H1 (cell line): Measurements from ENCODE around the gene HSPA1B. TPM values are rescaled to one million over a fixed set of nuclear protein-coding genes. Genes with fewer than 3 reads are reported as not detected.

ENCODE experiments used
- CTCF ChIA-PET: fragments of 300-600 bp; sonication (Branson Sonifier 250); formaldehyde crosslinking; loops from one replicate; lab custom pipeline; 2021; ENCODE audit not compliant: partially characterized antibody; lab: Charles Lee
- POLR2A ChIA-PET: fragments of 300-600 bp; sonication (Branson Sonifier 250); formaldehyde crosslinking; loops from one replicate; lab custom pipeline; 2021; ENCODE audit warnings: inconsistent platforms; ENCODE audit not compliant: partially characterized antibody; lab: Charles Lee
- DNase-seq, 2 experiments: peaks; one replicate each; pipeline versions ENCODE4 v3.0.0 to v3.0.0-alpha.2; 2010 to 2022; ENCODE audit warnings: low spot score in 2 of 2, low read depth in 1 of 2, mixed read lengths in 1 of 2
- FAIRE-seq: peaks from 2 replicates; lab custom pipeline; 2011; peaks lifted over from hg19 to GRCh38; lab: Jason Lieb, UNC
- H2AFZ ChIP-seq: 2 replicates; pipeline ENCODE4 v1.8.1; 2012; ENCODE audit warnings: low read length, inconsistent platforms
- H2AK5ac ChIP-seq: 2 replicates; pipeline ENCODE4 v1.6.1; 2013; ENCODE audit warnings: low read depth, low read length
- H2BK120ac ChIP-seq: replicated peaks from 2 replicates; pipeline ENCODE3; 2013; ENCODE audit warnings: low read depth, low read length, inconsistent platforms
- H2BK12ac ChIP-seq: 2 replicates; pipeline ENCODE4 v1.6.1; 2013; ENCODE audit warnings: low read depth, low read length
- H2BK15ac ChIP-seq: 2 replicates; pipeline ENCODE4 v1.6.1; 2013; ENCODE audit warnings: low read length
- H2BK20ac ChIP-seq: 2 replicates; pipeline ENCODE4 v1.6.1; 2013; ENCODE audit warnings: low read length
- H2BK5ac ChIP-seq: 2 replicates; pipeline ENCODE4 v1.6.1; 2013; ENCODE audit warnings: low read depth, low read length
- H3K14ac ChIP-seq: 2 replicates; pipeline ENCODE4 v1.6.1; 2013; ENCODE audit warnings: inconsistent platforms; ENCODE audit not compliant: insufficient read length
- H3K18ac ChIP-seq: 2 replicates; pipeline ENCODE4 v1.6.1; 2013; ENCODE audit warnings: low read length; ENCODE audit errors: extremely low read depth
- H3K23ac ChIP-seq: 2 replicates; pipeline ENCODE4 v1.6.1; 2013; ENCODE audit warnings: inconsistent platforms; ENCODE audit not compliant: insufficient read length
- H3K23me2 ChIP-seq: 2 replicates; pipeline ENCODE4 v1.6.1; 2013; ENCODE audit warnings: low read depth, low read length
- H3K27ac ChIP-seq: 2 replicates; pipeline ENCODE4 v1.6.1; 2011; ENCODE audit warnings: low read depth, low read length, inconsistent platforms
- H3K27me3 ChIP-seq, 4 experiments: replicated peaks in 1 of 4; 1 replicate in 1 of 4; 2 replicates in 3 of 4; pipeline versions ENCODE4 v1.6.1 to v1.8.1; 2011 to 2013; ENCODE audit warnings: low read length in 3 of 4, mild to moderate bottlenecking in 3 of 4, inconsistent platforms in 2 of 4, mixed read lengths in 2 of 4, moderate library complexity in 1 of 4; ENCODE audit not compliant: control insufficient read depth in 3 of 4, insufficient read depth in 3 of 4; ENCODE audit errors: extremely low read depth in 1 of 4
- H3K36me3 ChIP-seq, 4 experiments: 2 replicates each; pipeline versions ENCODE4 v1.6.1 to v1.8.1; 2011 to 2013; ENCODE audit warnings: mild to moderate bottlenecking in 4 of 4, low read length in 3 of 4, moderate library complexity in 2 of 4, control low read depth in 1 of 4, inconsistent platforms in 1 of 4; ENCODE audit not compliant: insufficient read depth in 4 of 4, control insufficient read depth in 2 of 4
- H3K4ac ChIP-seq: replicated peaks from 2 replicates; pipeline ENCODE3; 2013; ENCODE audit warnings: low read length, low read depth, mixed read lengths, inconsistent platforms; ENCODE audit not compliant: insufficient read length
- H3K4me1 ChIP-seq, 4 experiments: replicated peaks in 1 of 4; 1 replicate in 1 of 4; 2 replicates in 3 of 4; pipeline versions ENCODE4 v1.6.1 to v1.8.1; 2011 to 2013; ENCODE audit warnings: low read length in 3 of 4, inconsistent platforms in 2 of 4, mixed read lengths in 1 of 4; ENCODE audit not compliant: insufficient read depth in 4 of 4, control insufficient read depth in 3 of 4
- H3K4me2 ChIP-seq, 2 experiments: 2 replicates each; pipeline versions ENCODE4 v1.6.1 to v1.8.1; 2011 to 2013; ENCODE audit warnings: low read depth in 2 of 2, low read length in 2 of 2, control low read depth in 1 of 2, inconsistent platforms in 1 of 2, mild to moderate bottlenecking in 1 of 2; ENCODE audit not compliant: insufficient read depth in 1 of 2
- H3K4me3 ChIP-seq, 4 experiments: fragments of 200-600, 300-600 bp in 1 of 4; sonication (generic), shearing (Covaris generic), sonication (Bioruptor Twin) in 1 of 4; 2 replicates each; pipeline versions ENCODE4 v1.5.1 to v1.8.1; 2011 to 2016; ENCODE audit warnings: low read length in 4 of 4, low read depth in 3 of 4, control low read depth in 2 of 4, inconsistent platforms in 2 of 4, mild to moderate bottlenecking in 2 of 4, mixed read lengths in 1 of 4, moderate library complexity in 1 of 4; ENCODE audit not compliant: insufficient read depth in 2 of 4; ENCODE audit errors: extremely low read depth in 1 of 4
- H3K56ac ChIP-seq: replicated peaks from 2 replicates; pipeline ENCODE3; 2013; ENCODE audit warnings: low read depth, mild to moderate bottlenecking, mixed read lengths, low read length, inconsistent platforms; ENCODE audit not compliant: insufficient read length
- H3K79me1 ChIP-seq: 2 replicates; pipeline ENCODE4 v1.6.1; 2013; ENCODE audit warnings: low read depth, low read length, control low read depth
- H3K79me2 ChIP-seq, 2 experiments: 2 replicates each; pipeline versions ENCODE4 v1.6.1 to v1.8.1; 2012 to 2013; ENCODE audit warnings: low read length in 2 of 2, mild to moderate bottlenecking in 2 of 2, inconsistent platforms in 1 of 2; ENCODE audit not compliant: insufficient read depth in 2 of 2, control insufficient read depth in 1 of 2
- H3K9ac ChIP-seq, 4 experiments: replicated peaks in 1 of 4; 1 replicate in 1 of 4; 2 replicates in 3 of 4; pipeline versions ENCODE4 v1.6.1 to v1.8.1; 2011 to 2013; ENCODE audit warnings: low read depth in 3 of 4, low read length in 3 of 4, control low read depth in 2 of 4, mild to moderate bottlenecking in 2 of 4, moderate library complexity in 2 of 4, inconsistent platforms in 1 of 4; ENCODE audit errors: extremely low read depth in 1 of 4
- H3K9me3 ChIP-seq, 2 experiments: 2 replicates each; pipeline versions ENCODE4 v1.6.1 to v1.8.1; 2012 to 2013; ENCODE audit warnings: mild to moderate bottlenecking in 2 of 2, moderate library complexity in 2 of 2, control low read depth in 1 of 2, inconsistent platforms in 1 of 2, low read depth in 1 of 2, low read length in 1 of 2, mixed read lengths in 1 of 2; ENCODE audit not compliant: insufficient read depth in 2 of 2
- H4K20me1 ChIP-seq, 2 experiments: replicated peaks in 1 of 2; 2 replicates each; pipeline versions ENCODE3 to v1.8.1; 2011 to 2013; ENCODE audit warnings: inconsistent platforms in 2 of 2, low read length in 2 of 2, mild to moderate bottlenecking in 1 of 2; ENCODE audit not compliant: insufficient read depth in 2 of 2, control insufficient read depth in 1 of 2
- H4K5ac ChIP-seq: 2 replicates; pipeline ENCODE4 v1.6.1; 2013; ENCODE audit warnings: low read length, low read depth, mixed read lengths, inconsistent platforms; ENCODE audit not compliant: insufficient read length
- H4K8ac ChIP-seq: 2 replicates; pipeline ENCODE4 v1.8.0; 2013; ENCODE audit warnings: mild to moderate bottlenecking, moderate library complexity, low read length, inconsistent platforms; ENCODE audit not compliant: insufficient read depth; ENCODE audit errors: extremely low read depth
- H4K91ac ChIP-seq: replicated peaks from 2 replicates; pipeline ENCODE3; 2013; ENCODE audit warnings: low read length, mixed read lengths, inconsistent platforms; ENCODE audit not compliant: insufficient read length
- CTCF ChIP-seq, 3 experiments: IDR thresholded peaks; 1 replicate in 2 of 3; 2 replicates in 1 of 3; pipeline versions ENCODE4 v1.5.1 to v1.6.1; 2011; ENCODE audit warnings: low read length in 3 of 3, mild to moderate bottlenecking in 3 of 3, inconsistent platforms in 2 of 3, low read depth in 1 of 3, moderate library complexity in 1 of 3; ENCODE audit not compliant: insufficient read depth in 1 of 3; ENCODE audit errors: control extremely low read depth in 1 of 3
- POLR2AphosphoS5 ChIP-seq: IDR thresholded peaks from 2 replicates; pipeline ENCODE4 v1.6.1; 2011; ENCODE audit warnings: low read depth, low read length
- SP4 ChIP-seq: IDR thresholded peaks from 2 replicates; pipeline ENCODE4 v1.6.1; 2012; ENCODE audit warnings: low read length, inconsistent platforms
- WGBS, 2 experiments: shearing (Covaris generic) in 1 of 2; methylation state at CpG; one replicate each; pipeline versions ENCODE4 v1.1.6 to v1.1.7; 2013 to 2015; ENCODE audit warnings: low lambda C conversion rate in 2 of 2, mixed read lengths in 2 of 2, inconsistent platforms in 1 of 2, low coverage in 1 of 2, missing lambda C conversion rate in 1 of 2; ENCODE audit not compliant: insufficient replicate concordance in 2 of 2, insufficient coverage in 1 of 2, insufficient read length in 1 of 2; ENCODE audit errors: extremely low coverage in 1 of 2, missing lambda C conversion rate in 1 of 2; 5-methylcytosine and 5-hydroxymethylcytosine counted together
- polyA plus RNA-seq, 7 experiments: library from polyadenylated mRNA; depleted of rRNA in 3 of 7; stranded (reverse) in 5 of 7; unstranded in 2 of 7; fragments of >200 nt in 5 of 7; fragments of 200-250 nt in 2 of 7; gene quantifications; 1 replicate in 5 of 7; 2 replicates in 1 of 7; 4 replicates in 1 of 7; pipeline versions ENCODE4 v1.2.1 to v1.2.3, GENCODE V29; 2011 to 2013; ENCODE audit warnings: missing spikeins in 2 of 7, mixed read lengths in 2 of 7
- total RNA-seq: library from RNA; stranded (reverse); fragmentation: NEBNext Ultra II Directional; extraction: Animal tissue kit (Norgen Biotek cat#: 25700); gene quantifications from 2 replicates; pipeline ENCODE4 v1.2.1, GENCODE V29; 2021

HSPA1B gene
- total and polyA plus RNA-seq, 2 of the 8 experiments (the other 6 are each of a cell fraction or from before 2014, with no cell fraction given), result 36.6 to 76.6 TPM

GRCh38 chr6:31864818-31865204 lies 37.3 kb downstream of the HSPA1B start:
- peak overlapping the region; percentile 76 to 89; a peak in 1 of 4 replicates for H3K4me2 ChIP-seq

More at GRCh38 chr6:31864818-31865204, 37.3 kb downstream of the HSPA1B start:
- H4K20me1 ChIP-seq, result no peaks in the 10 kb centered on the region
- H3K4ac ChIP-seq, result peak overlapping the region; percentile 19
- H3K23me2 ChIP-seq, result peaks cover 8% of the 10 kb centered on the region; the same call in 1 of the 2 replicates
- no peak overlapping the region; a peak in 1 of 7 replicates for H3K9ac ChIP-seq
- H3K56ac ChIP-seq, result no peak overlapping the region
- H2AK5ac ChIP-seq, result peak overlapping the region; percentile 76; the same call in 1 of the 2 replicates
- H3K79me2 ChIP-seq, result no peaks in the 10 kb centered on the region
- no peak overlapping the region for H4K91ac ChIP-seq
- H4K8ac ChIP-seq, result no peak overlapping the region
- H2BK12ac ChIP-seq, result peak overlapping the region; percentile 68; the same call in 1 of the 2 replicates
- no peak overlapping the region for H4K5ac ChIP-seq
- no peak overlapping the region for H3K23ac ChIP-seq
- 89% methylated on average over 6 of the region's 8 CpGs; no CpG with 5 or more reads in 1 of the 2 experiments for WGBS, 2 experiments
- H2BK120ac ChIP-seq, result no peak overlapping the region
- H2BK5ac ChIP-seq, result no peak overlapping the region
- peaks cover 0 to 12% (median 1%) of the 10 kb centered on the region in 4 experiments; a peak in 5 of 7 replicates for H3K4me1 ChIP-seq
- H3K9me3 ChIP-seq, result no peaks in the 10 kb centered on the region
- H3K27me3 ChIP-seq, result 0 out of 7 replicates have a peak, but pooled peaks cover 0 to 3% (median 0%) of the 10 kb centered on the region in 4 experiments
- FAIRE-seq (no peak), DNase-seq (no peak)
- H3K27ac ChIP-seq, result no peak overlapping the region
- no peak overlapping the region for H2BK15ac ChIP-seq
- H2BK20ac ChIP-seq, result no peak overlapping the region
- CTCF ChIA-PET, result interaction anchor here (0.6 to 2.3 kb wide), 5 partner anchors 10 to 95 kb away, joined by 3 to 13 read pairs (median 4); no protein-coding TSS in a partner anchor
- POLR2A ChIA-PET, result interaction anchor here (0.7 to 6.7 kb wide), 11 partner anchors 11 to 125 kb away, joined by 3 to 71 read pairs (median 12); partner anchors contain the start of genes EHMT2, HSPA1B, MSH5 and SLC44A4
- H3K4me3 ChIP-seq, result no peak overlapping the region
- TF ChIP-seq SP4 (no peak), POLR2AphosphoS5 (no peak), CTCF (IDR thresholded peaks at IDR 0.05; ENCODE audit: control extremely low read depth in 1 of 3, insufficient read depth in 1 of 3, low read depth in 1 of 3, low read length in 3 of 3) (no peak)
- H3K36me3 ChIP-seq, result peaks cover 0 to 4% (median 2%) of the 10 kb centered on the region in 4 experiments; a peak in 4 of 8 replicates
- H2AFZ ChIP-seq, result no peak overlapping the region
- no peak overlapping the region for H3K18ac ChIP-seq
- H3K14ac ChIP-seq, result no peak overlapping the region
- 0 out of 2 replicates have a peak, but pooled peaks cover 2% of the 10 kb centered on the region for H3K79me1 ChIP-seq
